Hepatocyte (in vitro differentiated cells): ENCODE results near the gene METTL23.

ENCODE experiments used
- EZH2 ChIP-seq: fragments of 200-600 bp; sonication (generic); IDR thresholded peaks from 2 replicates; pipeline ENCODE4 v1.6.1; 2016; ENCODE audit warnings: antibody characterized with exemption, mild to moderate bottlenecking, borderline replicate concordance
- TF ChIP-seq, protein P1 (sequence below): fragments of 200-600 bp; sonication (generic); IDR thresholded peaks from 2 replicates; pipeline ENCODE4 v1.5.1; 2016; ENCODE audit warnings: antibody characterized with exemption, mild to moderate bottlenecking; ENCODE audit not compliant: poor library complexity

DNA sequence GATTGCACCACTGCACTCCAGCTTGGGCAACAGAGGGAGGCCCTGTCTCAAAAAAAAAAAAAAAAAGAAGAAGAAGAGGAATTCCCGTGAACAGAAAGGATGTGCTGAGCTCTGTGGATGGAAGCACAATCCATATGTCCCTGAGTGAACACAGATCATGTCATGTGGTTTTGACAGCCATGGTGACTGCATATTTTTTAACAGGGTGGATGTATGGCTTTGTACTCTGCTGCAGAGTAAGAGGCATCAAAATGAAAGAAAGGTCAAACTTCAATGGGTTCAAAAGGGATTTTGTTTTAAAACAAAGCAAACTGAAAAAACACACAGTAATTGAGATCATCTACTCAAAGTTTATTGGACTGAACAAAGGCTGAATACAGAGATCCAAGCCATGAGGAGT is 47.4 kb upstream of the METTL23 start:
- TF ChIP-seq, protein P1, sequence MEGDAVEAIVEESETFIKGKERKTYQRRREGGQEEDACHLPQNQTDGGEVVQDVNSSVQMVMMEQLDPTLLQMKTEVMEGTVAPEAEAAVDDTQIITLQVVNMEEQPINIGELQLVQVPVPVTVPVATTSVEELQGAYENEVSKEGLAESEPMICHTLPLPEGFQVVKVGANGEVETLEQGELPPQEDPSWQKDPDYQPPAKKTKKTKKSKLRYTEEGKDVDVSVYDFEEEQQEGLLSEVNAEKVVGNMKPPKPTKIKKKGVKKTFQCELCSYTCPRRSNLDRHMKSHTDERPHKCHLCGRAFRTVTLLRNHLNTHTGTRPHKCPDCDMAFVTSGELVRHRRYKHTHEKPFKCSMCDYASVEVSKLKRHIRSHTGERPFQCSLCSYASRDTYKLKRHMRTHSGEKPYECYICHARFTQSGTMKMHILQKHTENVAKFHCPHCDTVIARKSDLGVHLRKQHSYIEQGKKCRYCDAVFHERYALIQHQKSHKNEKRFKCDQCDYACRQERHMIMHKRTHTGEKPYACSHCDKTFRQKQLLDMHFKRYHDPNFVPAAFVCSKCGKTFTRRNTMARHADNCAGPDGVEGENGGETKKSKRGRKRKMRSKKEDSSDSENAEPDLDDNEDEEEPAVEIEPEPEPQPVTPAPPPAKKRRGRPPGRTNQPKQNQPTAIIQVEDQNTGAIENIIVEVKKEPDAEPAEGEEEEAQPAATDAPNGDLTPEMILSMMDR = no peak
- no peak for TF ChIP-seq EZH2
